IMR-90 (cell line): ENCODE data around the gene GPATCH2. TPM values are rescaled to one million over a fixed set of nuclear protein-coding genes. Genes with fewer than 3 reads are reported as not detected.

Experiments
- ATAC-seq: fragments of 200-7000 bp; cut with Tn5 transposase; 2 replicates; pipeline ENCODE4 v1.9.1; 2020; ENCODE audit warnings: low read depth, mild to moderate bottlenecking, moderate library complexity
- BruUV-seq: library from RNA; stranded (reverse); fragments of 400-500 nt; replicated peaks from 2 replicates; lab custom pipeline; 2021; lab: Mats Ljungman, UMichigan
- CTCF ChIA-PET: fragments of 300-600 bp; formaldehyde crosslinking; extraction: SDS; loops from one replicate; lab custom pipeline; 2021; ENCODE audit warnings: antibody characterized with exemption; lab: Yijun Ruan, JAX
- POLR2A ChIA-PET: fragments of 300-600 bp; sonication (Branson Sonifier 250); formaldehyde crosslinking; loops from one replicate; lab custom pipeline; 2022; ENCODE audit warnings: antibody characterized with exemption; ENCODE audit not compliant: unreplicated experiment; lab: Charles Lee
- DNase-seq: peaks from one replicate; pipeline ENCODE4 v3.0.0; 2013
- H2AFZ ChIP-seq: replicated peaks from 2 replicates; pipeline ENCODE3; 2013; ENCODE audit warnings: low read length, mild to moderate bottlenecking; ENCODE audit not compliant: poor library complexity
- H2AK5ac ChIP-seq: 2 replicates; pipeline ENCODE4 v1.6.1; 2013; ENCODE audit warnings: low read depth, low read length, inconsistent platforms
- H2AK9ac ChIP-seq: replicated peaks from 2 replicates; pipeline ENCODE3; 2013; ENCODE audit warnings: mild to moderate bottlenecking, low read depth, low read length, moderate library complexity; ENCODE audit not compliant: poor library complexity
- H2BK120ac ChIP-seq: 2 replicates; pipeline ENCODE4 v1.6.1; 2013; ENCODE audit warnings: low read depth, low read length, inconsistent platforms
- H2BK15ac ChIP-seq: 3 replicates; pipeline ENCODE4 v1.6.1; 2013; ENCODE audit warnings: low read depth, low read length, inconsistent platforms
- H2BK20ac ChIP-seq: 2 replicates; pipeline ENCODE4 v1.6.1; 2013; ENCODE audit warnings: low read depth, mild to moderate bottlenecking, inconsistent platforms, low read length, moderate library complexity
- H2BK5ac ChIP-seq: 2 replicates; pipeline ENCODE4 v1.6.1; 2013; ENCODE audit warnings: mild to moderate bottlenecking, low read depth, low read length, inconsistent platforms; ENCODE audit not compliant: poor library complexity, severe bottlenecking
- H3K14ac ChIP-seq: replicated peaks from 2 replicates; pipeline ENCODE4 v1.6.1; 2013; ENCODE audit warnings: low read depth, low read length, inconsistent platforms
- H3K18ac ChIP-seq: 2 replicates; pipeline ENCODE4 v1.6.1; 2013; ENCODE audit warnings: low read depth, low read length, control low read depth
- H3K23ac ChIP-seq: 2 replicates; pipeline ENCODE4 v1.6.1; 2013; ENCODE audit warnings: low read depth, low read length, inconsistent platforms
- H3K27ac ChIP-seq: 2 replicates; pipeline ENCODE4 v1.5.1; 2013; ENCODE audit warnings: mild to moderate bottlenecking, control low read depth, low read length; ENCODE audit not compliant: insufficient read depth
- H3K27me3 ChIP-seq: 2 replicates; pipeline ENCODE4 v1.6.1; 2013; ENCODE audit warnings: low read length; ENCODE audit not compliant: control insufficient read depth, insufficient read depth
- H3K36me3 ChIP-seq: 2 replicates; pipeline ENCODE4 v1.6.1; 2013; ENCODE audit warnings: low read length, mixed read lengths; ENCODE audit not compliant: control insufficient read depth, insufficient read depth
- H3K4ac ChIP-seq: 2 replicates; pipeline ENCODE4 v1.6.1; 2013; ENCODE audit warnings: low read depth, low read length, inconsistent platforms
- H3K4me1 ChIP-seq: 2 replicates; pipeline ENCODE4 v1.6.1; 2013; ENCODE audit warnings: low read length, mixed read lengths; ENCODE audit not compliant: control insufficient read depth, insufficient read depth
- H3K4me2 ChIP-seq: 2 replicates; pipeline ENCODE4 v1.6.1; 2013; ENCODE audit warnings: low read depth, mild to moderate bottlenecking, control low read depth, low read length, moderate library complexity
- H3K4me3 ChIP-seq: 2 replicates; pipeline ENCODE4 v1.5.1; 2013; ENCODE audit warnings: low read depth, mild to moderate bottlenecking, control low read depth, low read length, moderate library complexity; ENCODE audit not compliant: insufficient read depth
- H3K56ac ChIP-seq: 2 replicates; pipeline ENCODE4 v1.6.1; 2013; ENCODE audit warnings: low read length, inconsistent platforms; ENCODE audit not compliant: insufficient read depth; ENCODE audit errors: extremely low read depth
- H3K79me1 ChIP-seq, 2 experiments: 2 replicates each; pipeline ENCODE4 v1.6.1; 2013; ENCODE audit warnings: low read length in 2 of 2, inconsistent platforms in 1 of 2, low read depth in 1 of 2
- H3K9ac ChIP-seq: 2 replicates; pipeline ENCODE4 v1.6.1; 2013; ENCODE audit warnings: low read depth, low read length, control low read depth
- H3K9me1 ChIP-seq: 2 replicates; pipeline ENCODE4 v1.6.1; 2013; ENCODE audit warnings: low read length, inconsistent platforms; ENCODE audit not compliant: insufficient read depth
- H3K9me3 ChIP-seq: 2 replicates; pipeline ENCODE4 v1.6.1; 2013; ENCODE audit warnings: low read length; ENCODE audit not compliant: control insufficient read depth, insufficient read depth
- H4K20me1 ChIP-seq: 2 replicates; pipeline ENCODE4 v1.6.1; 2013; ENCODE audit warnings: low read length, inconsistent platforms; ENCODE audit not compliant: insufficient read depth
- H4K5ac ChIP-seq: 2 replicates; pipeline ENCODE4 v1.6.1; 2013; ENCODE audit warnings: mild to moderate bottlenecking, low read depth, low read length, control low read depth
- H4K8ac ChIP-seq, 2 experiments: 2 replicates each; pipeline ENCODE4 v1.6.1; 2013; ENCODE audit warnings: low read depth in 2 of 2, low read length in 2 of 2, control low read depth in 1 of 2, inconsistent platforms in 1 of 2
- H4K91ac ChIP-seq: 2 replicates; pipeline ENCODE4 v1.6.1; 2013; ENCODE audit warnings: low read depth, low read length, inconsistent platforms; ENCODE audit not compliant: insufficient read depth
- BHLHE40 ChIP-seq: fragments of 150-350 bp; IDR thresholded peaks from 2 replicates; pipeline ENCODE4 v1.6.1; 2016; ENCODE audit warnings: mild to moderate bottlenecking, low read depth, low read length
- CEBPB ChIP-seq: IDR thresholded peaks from 2 replicates; pipeline ENCODE4 v1.6.1; 2012; ENCODE audit warnings: low read depth, low read length, improper control_type of control experiment
- CHD1 ChIP-seq: IDR thresholded peaks from 2 replicates; pipeline ENCODE4 v1.6.1; 2012; ENCODE audit warnings: low read depth, low read length, improper control_type of control experiment
- CTCF ChIP-seq: conservative IDR thresholded peaks from 2 replicates; pipeline ENCODE4 v1.5.1; 2012; ENCODE audit warnings: mild to moderate bottlenecking, low read depth, low read length, improper control_type of control experiment
- ELK1 ChIP-seq: fragments of 150-350 bp; IDR thresholded peaks from 2 replicates; pipeline ENCODE4 v1.6.1; 2016; ENCODE audit warnings: low read depth, mild to moderate bottlenecking, low read length, moderate library complexity, borderline replicate concordance
- FOS ChIP-seq: fragments of 150-350 bp; IDR thresholded peaks from 2 replicates; pipeline ENCODE4 v1.6.1; 2016; ENCODE audit warnings: low read depth, low read length
- MAFK ChIP-seq: IDR thresholded peaks from 2 replicates; pipeline ENCODE4 v1.6.1; 2012; ENCODE audit warnings: low read depth, low read length, improper control_type of control experiment
- MAZ ChIP-seq: IDR thresholded peaks from 2 replicates; pipeline ENCODE4 v1.6.1; 2012; ENCODE audit warnings: low read depth, mild to moderate bottlenecking, low read length, improper control_type of control experiment, moderate library complexity, borderline replicate concordance
- MXI1 ChIP-seq: IDR thresholded peaks from 2 replicates; pipeline ENCODE4 v1.6.1; 2012; ENCODE audit warnings: low read depth, mild to moderate bottlenecking, low read length, moderate library complexity, borderline replicate concordance
- NFE2L2 ChIP-seq: fragments of 150-350 bp; IDR thresholded peaks from 2 replicates; pipeline ENCODE4 v1.6.1; 2016; ENCODE audit warnings: low read depth, mild to moderate bottlenecking, low read length
- POLR2A ChIP-seq: IDR thresholded peaks from 2 replicates; pipeline ENCODE4 v1.6.1; 2012; ENCODE audit warnings: mild to moderate bottlenecking, low read depth, low read length
- RAD21 ChIP-seq: IDR thresholded peaks from 2 replicates; pipeline ENCODE4 v1.6.1; 2012; ENCODE audit warnings: low read length, improper control_type of control experiment
- RCOR1 ChIP-seq: IDR thresholded peaks from 2 replicates; pipeline ENCODE4 v1.6.1; 2012; ENCODE audit warnings: mild to moderate bottlenecking, low read length, improper control_type of control experiment; ENCODE audit not compliant: insufficient replicate concordance
- RFX5 ChIP-seq: IDR thresholded peaks from 2 replicates; pipeline ENCODE4 v1.8.0; 2012; ENCODE audit warnings: low read depth, mild to moderate bottlenecking, low read length, moderate library complexity
- SMC3 ChIP-seq: fragments of 150-350 bp; IDR thresholded peaks from 2 replicates; pipeline ENCODE4 v1.6.1; 2016; ENCODE audit warnings: low read depth, mild to moderate bottlenecking, antibody characterized with exemption, low read length, moderate library complexity
- WGBS, 2 experiments: methylation state at CpG; one replicate each; pipeline versions ENCODE4 v1.1.5 to v1.1.7; 2013; ENCODE audit warnings: missing lambda C conversion rate in 2 of 2; ENCODE audit not compliant: insufficient read length in 1 of 2; ENCODE audit errors: extremely low coverage in 2 of 2; 5-methylcytosine and 5-hydroxymethylcytosine counted together
- dilution Hi-C: fragments of 300-500 bp; cut with HindIII; formaldehyde crosslinking; loops from one replicate; pipeline ENCODE4 v1.14.3; 2018; ENCODE audit warnings: low sequenced_read_pairs; ENCODE audit not compliant: unreplicated experiment
- in situ Hi-C: fragments of 300-500 bp; cut with MboI; formaldehyde crosslinking; loops from 3 replicates; pipeline ENCODE4 v1.14.3; 2019; ENCODE audit warnings: low sequenced_read_pairs, inconsistent platforms, mixed read lengths
- intact Hi-C: fragments of 100-400 bp; cut with micrococcal nuclease; formaldehyde crosslinking; loops from 2 replicates; pipeline ENCODE4 v1.10.0; 2022
- polyA plus RNA-seq, 3 experiments: library from polyadenylated mRNA; depleted of rRNA; stranded (reverse); fragments of >200 nt; gene quantifications; 2 replicates each; pipeline ENCODE4 v1.2.3, GENCODE V29; 2012; ENCODE audit warnings: low replicate concordance in 1 of 3
- total RNA-seq: library from RNA; depleted of rRNA; stranded (reverse); fragments of >200 nt; gene quantifications from 2 replicates; pipeline ENCODE4 v1.2.3, GENCODE V29; 2012
- TF ChIP-seq, protein P1 (sequence below): fragments of 150-350 bp; IDR thresholded peaks from 2 replicates; pipeline ENCODE4 v1.6.1; 2017; ENCODE audit warnings: mild to moderate bottlenecking, antibody characterized with exemption, low read length, low read depth

GPATCH2 gene
- total and polyA plus RNA-seq, 2 of the 4 experiments (the other 2 are of a cell fraction): 4.7 to 11.8 TPM

GRCh38 chr1:217542136-217542777, 88.6 kb downstream of the GPATCH2 start:
- Histone ChIP-seq H2BK15ac (no peak overlapping the region), H2BK5ac (no peak overlapping the region), H3K4me3 (no peak overlapping the region), H3K14ac (no peak overlapping the region), H2AK5ac (no peak overlapping the region), H3K27ac (no peak overlapping the region), H3K36me3 (no peaks in the 10 kb centered on the region), H3K4me2 (no peak overlapping the region), H3K9ac (no peak overlapping the region), H2BK20ac (no peak overlapping the region), H3K9me1 (no peaks in the 10 kb centered on the region), H3K56ac (no peak overlapping the region), H3K4me1 (no peaks in the 10 kb centered on the region), H4K8ac (no peak overlapping the region), H3K79me1 (no peaks in the 10 kb centered on the region; a peak in 2 of 4 replicates), H3K9me3 (no peaks in the 10 kb centered on the region), H3K27me3 (no peaks in the 10 kb centered on the region), H3K23ac (no peak overlapping the region), H3K4ac (no peak overlapping the region), H3K18ac (no peak overlapping the region), H4K91ac (no peak overlapping the region), H2BK120ac (no peak overlapping the region), H4K5ac (no peak overlapping the region), H2AK9ac (no peak overlapping the region), H2AFZ (no peak overlapping the region), H4K20me1 (no peaks in the 10 kb centered on the region)
- intact Hi-C loops: no loop called here
- in situ Hi-C loops: no loop called here
- dilution Hi-C loops: no loop called here
- TF ChIP-seq MAFK (no peak), RFX5 (no peak), MXI1 (no peak), RCOR1 (no peak), CEBPB (no peak), NFE2L2 (no peak), CTCF (no peak), SMC3 (no peak), POLR2A (no peak), ELK1 (no peak), RAD21 (no peak), MAZ (no peak), BHLHE40 (no peak), CHD1 (no peak), FOS (no peak)
- TF ChIP-seq, protein P1, sequence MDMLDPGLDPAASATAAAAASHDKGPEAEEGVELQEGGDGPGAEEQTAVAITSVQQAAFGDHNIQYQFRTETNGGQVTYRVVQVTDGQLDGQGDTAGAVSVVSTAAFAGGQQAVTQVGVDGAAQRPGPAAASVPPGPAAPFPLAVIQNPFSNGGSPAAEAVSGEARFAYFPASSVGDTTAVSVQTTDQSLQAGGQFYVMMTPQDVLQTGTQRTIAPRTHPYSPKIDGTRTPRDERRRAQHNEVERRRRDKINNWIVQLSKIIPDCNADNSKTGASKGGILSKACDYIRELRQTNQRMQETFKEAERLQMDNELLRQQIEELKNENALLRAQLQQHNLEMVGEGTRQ: no peak
- DNase-seq: no peak
- ATAC-seq: no peak
- WGBS, 2 experiments: 100% methylated on average over 2 of the region's 9 CpGs; no CpG with 5 or more reads in 1 of the 2 experiments
- ChIA-PET CTCF (no interaction called here), POLR2A (no interaction called here)
- no TSS peak for BruUV-seq
